ENCODE results near the gene CFAP77. TPM values are rescaled to one million over a fixed set of nuclear protein-coding genes. Genes with fewer than 3 reads are reported as not detected.

CFAP77 gene
- total RNA-seq (2022; extraction: Qiagen RNA extraction; ENCODE audit: low read depth): 0.08 to 0.28 TPM (median 0.10 TPM) in 3 of 5 replicates, not detected in the others

DNA sequence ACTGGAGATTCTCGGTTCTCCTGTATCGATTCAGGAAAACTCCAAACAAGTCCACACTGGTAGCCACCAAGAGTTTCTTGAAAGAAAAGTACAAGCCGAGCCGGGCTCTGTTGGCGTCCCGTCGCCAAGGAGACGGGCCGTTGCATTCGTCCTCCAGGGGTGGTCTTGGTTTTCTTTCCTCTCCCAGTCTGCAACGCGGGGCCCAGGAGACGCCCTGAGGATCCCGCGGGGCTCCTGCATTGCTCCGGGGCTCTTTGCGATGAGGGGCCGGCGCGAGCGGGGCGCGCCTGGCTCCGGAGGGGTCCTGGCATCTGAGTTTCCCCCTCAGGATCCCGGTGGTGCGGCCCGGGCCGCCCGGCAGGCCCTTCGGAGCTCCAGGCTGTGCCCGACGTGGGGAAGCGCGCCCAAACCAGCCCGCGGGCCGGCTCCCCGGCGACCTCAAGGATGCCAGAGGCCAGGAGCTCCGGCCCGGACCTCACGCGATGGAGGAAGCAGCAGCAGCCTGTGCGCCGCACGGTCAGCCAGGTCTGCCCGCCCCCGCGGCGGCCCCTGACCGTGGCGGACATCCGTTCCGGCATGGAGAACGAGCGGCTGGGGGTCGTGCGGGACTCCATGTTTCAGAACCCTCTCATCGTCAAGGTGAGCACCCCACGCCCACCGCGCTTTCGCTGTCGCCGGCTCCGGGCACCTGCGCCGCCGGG lies at the start of gene CFAP77:
CFAP77 (plus strand) TSS at position 384 of the 701 bp plus-strand sequence; CDS start at position 445, 61 bp downstream.

DNA sequence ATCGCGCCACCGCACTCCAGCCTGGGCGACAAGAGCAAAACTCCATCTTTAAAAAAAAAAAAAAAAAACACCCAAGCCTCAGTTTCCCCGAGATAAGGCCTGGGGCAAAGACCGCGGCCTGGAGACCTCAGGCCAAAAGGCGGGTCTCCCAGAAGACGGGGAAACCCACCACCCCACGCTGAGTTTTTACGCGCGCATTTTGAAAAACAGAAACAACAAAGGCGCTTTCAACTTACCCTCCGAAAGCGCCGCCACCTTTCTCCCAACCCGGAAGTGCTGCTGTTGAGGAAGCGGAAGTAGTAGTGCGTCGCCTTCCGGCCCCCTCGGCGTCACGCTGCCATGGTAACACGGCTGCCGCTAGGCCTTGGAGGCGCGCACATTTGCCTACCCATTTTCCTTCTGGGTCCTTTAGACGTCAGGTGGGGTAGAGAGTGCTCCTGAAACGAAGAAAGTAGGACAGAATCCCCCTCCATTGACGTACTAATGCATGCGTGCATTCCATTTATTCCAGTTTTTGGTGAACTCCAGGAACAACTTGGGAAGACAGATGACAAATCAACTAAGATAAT lies 3.4 kb upstream of the CFAP77 start, which contains the start of gene TTF1:
TTF1 (minus strand) TSS at position 287 of the 569 bp plus-strand sequence. CDS start 4,019 bp downstream, outside the sequence.

DNA sequence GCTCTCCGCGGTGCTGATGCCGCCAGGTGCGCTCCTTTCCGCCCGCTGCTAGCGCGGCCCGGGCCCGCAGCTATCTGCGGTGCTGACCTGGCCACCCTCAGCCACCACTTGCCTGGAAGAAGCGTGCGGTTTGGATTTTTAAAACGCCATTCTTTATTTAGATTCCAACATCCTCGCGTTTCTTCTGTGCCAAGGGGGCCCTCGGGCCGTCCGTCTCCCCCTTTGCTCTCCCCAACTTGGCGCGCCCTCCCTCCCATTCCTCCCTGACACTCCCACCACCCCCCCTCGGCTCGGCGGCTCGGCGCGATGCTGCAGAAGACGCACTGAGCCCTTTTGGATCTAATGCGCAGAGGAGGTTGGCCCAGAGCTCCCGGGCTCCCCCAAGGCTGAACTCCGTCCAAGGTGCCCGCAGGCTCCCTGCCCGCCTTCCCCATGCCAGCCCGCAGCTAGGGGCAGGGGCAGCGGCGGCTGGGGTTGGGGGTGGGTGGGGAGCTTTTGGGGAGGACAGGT lies 172.3 kb downstream of the CFAP77 start, which contains the start of gene BARHL1:
BARHL1 (plus strand) TSS at position 331 of the 510 bp plus-strand sequence. CDS start 192 bp downstream, outside the sequence.

Other genes starting within 250 kb of the CFAP77 start
- 1.8 to 5.9 TPM (median 2.8 TPM) in 5 replicates for gene NTNG2, start 248.2 kb upstream of the CFAP77 start, total RNA-seq (2022; extraction: Qiagen RNA extraction; ENCODE audit: low read depth)
- 24.1 to 25.5 TPM (median 24.1 TPM) in 5 replicates for gene SETX, start 55.2 kb upstream of the CFAP77 start, total RNA-seq (2022; extraction: Qiagen RNA extraction; ENCODE audit: low read depth)
- gene TTF1, start 3.4 kb upstream of the CFAP77 start, total RNA-seq (2022; extraction: Qiagen RNA extraction; ENCODE audit: low read depth): 14.3 to 19.3 TPM (median 15.3 TPM) in 5 replicates
- gene BARHL1, start 172.4 kb downstream of the CFAP77 start, total RNA-seq (2022; extraction: Qiagen RNA extraction; ENCODE audit: low read depth): 0.06 TPM in 1 of 5 replicates, not detected in the others

Measured in A549 treated with CpdA at 1 μM for 4 hours (cell line).